K562 (cell line): ENCODE data around the gene TUBB4B. TPM values are rescaled to one million over a fixed set of nuclear protein-coding genes. Genes with fewer than 3 reads are reported as not detected.

Source experiments
- ATAC-seq: fragments of 200-7000 bp; cut with Tn5 transposase; 3 replicates; pipeline ENCODE4 v1.9.1; 2020; ENCODE audit warnings: moderate library complexity
- BruUV-seq: library from RNA; stranded (reverse); fragments of 400-500 nt; replicated peaks from 2 replicates; lab custom pipeline; 2021; lab: Mats Ljungman, UMichigan
- CTCF ChIA-PET: fragments of 300-600 bp; formaldehyde crosslinking; extraction: SDS; loops from one replicate; lab custom pipeline; 2021; ENCODE audit warnings: low intra/inter-chr PET ratio; lab: Yijun Ruan, JAX
- POLR2A ChIA-PET: fragments of 300-600, 350-650 bp; sonication (Branson Sonifier 250); formaldehyde crosslinking; extraction: SDS; loops from one replicate; lab custom pipeline; 2021; ENCODE audit warnings: antibody characterized with exemption, inconsistent platforms; lab: Yijun Ruan, JAX
- DNase-seq, 4 experiments: peaks; one replicate each; pipeline versions ENCODE4 v3.0.0 to v3.0.0-alpha.2; 2011 to 2018; ENCODE audit warnings: low spot score in 3 of 4, mixed read lengths in 3 of 4; ENCODE audit errors: extremely low read depth in 1 of 4
- FAIRE-seq: peaks from 2 replicates; lab custom pipeline; 2011; peaks lifted over from hg19 to GRCh38; lab: Jason Lieb, UNC
- H2AFZ ChIP-seq: 2 replicates; pipeline ENCODE4 v1.6.0; 2011; ENCODE audit warnings: low read depth, low read length, control low read depth, inconsistent platforms
- H3K27ac ChIP-seq: fragments of 200-600 bp; 3 replicates; pipeline ENCODE4 v1.8.0; 2011; ENCODE audit warnings: low read depth, mild to moderate bottlenecking, control low read depth, inconsistent platforms, low read length, moderate library complexity, mixed read lengths; ENCODE audit errors: extremely low read depth
- H3K27me3 ChIP-seq, 2 experiments: fragments of 300-600 bp in 1 of 2; 2 replicates in 1 of 2; 3 replicates in 1 of 2; pipeline versions ENCODE4 v1.6.0 to v1.8.0; 2011; ENCODE audit warnings: inconsistent platforms in 2 of 2, low read length in 2 of 2, mild to moderate bottlenecking in 1 of 2, mixed read lengths in 1 of 2, moderate library complexity in 1 of 2; ENCODE audit not compliant: control insufficient read depth in 2 of 2, insufficient read depth in 2 of 2
- H3K36me3 ChIP-seq: fragments of 300-600 bp; 3 replicates; pipeline ENCODE4 v1.8.0; 2011; ENCODE audit warnings: mild to moderate bottlenecking, low read length, inconsistent platforms; ENCODE audit not compliant: control insufficient read depth, insufficient read depth
- H3K4me1 ChIP-seq, 2 experiments: fragments of 200-600 bp in 1 of 2; replicated peaks in 1 of 2; 2 replicates in 1 of 2; 3 replicates in 1 of 2; pipeline versions ENCODE4 v1.5.1 to v1.8.0; 2011; ENCODE audit warnings: inconsistent platforms in 2 of 2, low read length in 2 of 2, mild to moderate bottlenecking in 1 of 2, mixed read lengths in 1 of 2, moderate library complexity in 1 of 2; ENCODE audit not compliant: control insufficient read depth in 2 of 2, insufficient read depth in 2 of 2
- H3K4me2 ChIP-seq: 2 replicates; pipeline ENCODE4 v1.6.1; 2011; ENCODE audit warnings: low read length, control low read depth, inconsistent platforms, mixed read lengths; ENCODE audit not compliant: insufficient read depth
- H3K4me3 ChIP-seq: fragments of 200-600 bp; sonication (generic), shearing (Covaris generic); 2 replicates; pipeline ENCODE4 v1.5.1; 2016; ENCODE audit warnings: control low read depth, inconsistent platforms
- H3K79me2 ChIP-seq: fragments of 200-600 bp; 3 replicates; pipeline ENCODE4 v1.8.0; 2011; ENCODE audit warnings: low read length, inconsistent platforms; ENCODE audit not compliant: control insufficient read depth, insufficient read depth
- H3K9ac ChIP-seq, 2 experiments: 2 replicates each; pipeline versions ENCODE4 v1.6.0 to v1.6.1; 2011; ENCODE audit warnings: low read depth in 2 of 2, low read length in 2 of 2, control low read depth in 1 of 2, inconsistent platforms in 1 of 2, mild to moderate bottlenecking in 1 of 2, mixed read lengths in 1 of 2; ENCODE audit not compliant: insufficient read depth in 1 of 2
- H3K9me1 ChIP-seq: one replicate; pipeline ENCODE4 v1.6.0; 2011; ENCODE audit warnings: inconsistent platforms, mild to moderate bottlenecking, low read length, moderate library complexity; ENCODE audit not compliant: control insufficient read depth, insufficient read depth
- H3K9me3 ChIP-seq: replicated peaks from 2 replicates; pipeline ENCODE4 v1.5.1; 2011; ENCODE audit warnings: low read depth, low read length, inconsistent platforms; ENCODE audit not compliant: control insufficient read depth, insufficient read depth
- H4K20me1 ChIP-seq: replicated peaks from 2 replicates; pipeline ENCODE4 v1.6.1; 2011; ENCODE audit warnings: low read length, inconsistent platforms, mixed read lengths; ENCODE audit not compliant: control insufficient read depth, insufficient read depth
- ARHGAP35 ChIP-seq: fragments of 450-650 bp; IDR thresholded peaks from 2 replicates; pipeline ENCODE4 v1.6.1; 2018; ENCODE audit not compliant: partially characterized antibody
- ESRRB ChIP-seq: fragments of 250-450 bp; sonication (Bioruptor Pico); IDR thresholded peaks from 2 replicates; pipeline ENCODE4 v1.5.0; 2020; ENCODE audit warnings: mild to moderate bottlenecking, moderate library complexity, borderline replicate concordance
- GATAD2A ChIP-seq: fragments of 450-650 bp; IDR thresholded peaks from 2 replicates; pipeline ENCODE4 v1.6.1; 2017
- HDAC2 ChIP-seq: fragments of 450-650 bp; IDR thresholded peaks from 2 replicates; pipeline ENCODE4 v1.6.1; 2016; ENCODE audit warnings: mild to moderate bottlenecking
- KDM2B ChIP-seq: fragments of 250-450 bp; sonication (Bioruptor Pico); IDR thresholded peaks from 2 replicates; pipeline ENCODE4 v1.8.0; 2021; ENCODE audit warnings: mild to moderate bottlenecking, moderate library complexity
- LCOR ChIP-seq: sonication (generic); formaldehyde crosslinking; IDR thresholded peaks from 2 replicates; pipeline ENCODE4 v1.8.0; 2022; ENCODE audit warnings: mild to moderate bottlenecking, missing genetic modification reagents
- MAFG ChIP-seq: fragments of 450-650 bp; conservative IDR thresholded peaks from 2 replicates; pipeline ENCODE4 v1.6.1; 2016; ENCODE audit warnings: missing genetic modification characterization, missing compliant biosample characterization
- MCM7 ChIP-seq, 2 experiments: fragments of 450-650 bp; IDR thresholded peaks; 2 replicates each; pipeline ENCODE4 v1.6.1; 2016 to 2018
- NFXL1 ChIP-seq: fragments of 450-650 bp; formaldehyde crosslinking; IDR thresholded peaks from 2 replicates; pipeline ENCODE4 v1.4.0; 2021; ENCODE audit warnings: mild to moderate bottlenecking
- PHF20 ChIP-seq: fragments of 450-650 bp; IDR thresholded peaks from 2 replicates; pipeline ENCODE4 v1.6.1; 2018; ENCODE audit not compliant: partially characterized antibody
- PHF8 ChIP-seq: fragments of 200-600 bp; sonication (generic); IDR thresholded peaks from 2 replicates; pipeline ENCODE4 v1.6.1; 2012; ENCODE audit warnings: mixed run types, mild to moderate bottlenecking, inconsistent platforms, low read length, moderate library complexity, borderline replicate concordance
- PTBP1 ChIP-seq: fragments of 200-400 bp; formaldehyde crosslinking; IDR thresholded peaks from 2 replicates; pipeline ENCODE4 v1.6.1; 2017; ENCODE audit warnings: low read depth, low read length
- RNF2 ChIP-seq: sonication (generic); IDR thresholded peaks from 2 replicates; pipeline ENCODE4 v1.6.1; 2016
- SP1 ChIP-seq: sonication (generic); formaldehyde crosslinking; IDR thresholded peaks from 2 replicates; pipeline ENCODE4 v1.8.1; 2022; ENCODE audit warnings: mild to moderate bottlenecking, missing genetic modification reagents
- TAF15 ChIP-seq: fragments of 200-400 bp; formaldehyde crosslinking; IDR thresholded peaks from 2 replicates; pipeline ENCODE4 v1.6.1; 2017; ENCODE audit warnings: mild to moderate bottlenecking, low read depth, low read length, moderate library complexity
- XRCC3 ChIP-seq: fragments of 450-650 bp; IDR thresholded peaks from 2 replicates; pipeline ENCODE4 v1.6.1; 2017; ENCODE audit warnings: mild to moderate bottlenecking, moderate library complexity
- ZFPM2 ChIP-seq: fragments of 250-450 bp; sonication (Bioruptor Pico); IDR thresholded peaks from 2 replicates; pipeline ENCODE4 v1.5.1; 2022; ENCODE audit warnings: mild to moderate bottlenecking
- ZNF384 ChIP-seq: IDR thresholded peaks from 2 replicates; pipeline ENCODE4 v1.6.1; 2012; ENCODE audit warnings: low read depth, low read length, improper control_type of control experiment
- ZNF551 ChIP-seq: fragments of 250-450 bp; sonication (Bioruptor Pico); IDR thresholded peaks from 2 replicates; pipeline ENCODE4 v1.5.0; 2021; ENCODE audit warnings: mild to moderate bottlenecking, moderate library complexity
- WGBS: fragments of 100-300 bp; shearing (Covaris generic); methylation state at CpG from one replicate; pipeline ENCODE4 v1.1.6; 2016; ENCODE audit warnings: low coverage, mixed read lengths; ENCODE audit not compliant: insufficient coverage; ENCODE audit errors: missing lambda C conversion rate; 5-methylcytosine and 5-hydroxymethylcytosine counted together
- in situ Hi-C: fragments of 300-500 bp; cut with MboI; formaldehyde crosslinking; loops from 4 replicates; pipeline ENCODE4 v1.15.0; 2018; ENCODE audit warnings: inconsistent platforms, mixed read lengths
- intact Hi-C: fragments of 100-400 bp; cut with micrococcal nuclease; formaldehyde crosslinking; loops from 2 replicates; pipeline ENCODE4 v1.14.2; 2022
- polyA plus RNA-seq, 8 experiments: library from polyadenylated mRNA; depleted of rRNA in 4 of 8; stranded (reverse) in 5 of 8; unstranded in 3 of 8; fragments of >200 nt; fragmentation: Nextera tagmentation in 2 of 8; fragmentation: Illumina TruSeq in 1 of 8; extraction: Ambion mirVana in 2 of 8; extraction: Trizol in 1 of 8; gene quantifications; 2 replicates each; pipeline versions ENCODE4 v1.2.1 to v1.2.3, GENCODE V29; 2011 to 2014; ENCODE audit warnings: inconsistent platforms in 1 of 8, missing spikeins in 1 of 8
- total RNA-seq, 7 experiments: library from RNA; depleted of rRNA in 6 of 7; stranded (reverse); fragments of >200 nt in 6 of 7; fragmentation: Illumina TruSeq in 2 of 7; extraction: Trizol in 2 of 7; gene quantifications; 2 replicates each; pipeline versions ENCODE4 v1.2.1 to v1.2.3, GENCODE V29; 2011 to 2021; ENCODE audit warnings: low replicate concordance in 1 of 7
- TF ChIP-seq, protein P1 (sequence below), 2 experiments: fragments of 450-650 bp; conservative IDR thresholded peaks; 2 replicates each; pipeline ENCODE4 v1.6.1; 2017; ENCODE audit warnings: mild to moderate bottlenecking in 2 of 2, moderate library complexity in 2 of 2
- TF ChIP-seq, protein P2 (sequence below): fragments of 450-650 bp; formaldehyde crosslinking; IDR thresholded peaks from 2 replicates; pipeline ENCODE4 v1.4.0; 2020; ENCODE audit warnings: mild to moderate bottlenecking, moderate library complexity

Gene TUBB4B
- total and polyA plus RNA-seq, 9 of the 15 experiments (the other 6 are each of a cell fraction or from before 2014, with no cell fraction given) = 24.1 to 443 (median 268) TPM

- H3K4me2 ChIP-seq = peak overlapping the region; percentile 92
- intact Hi-C loops = no loop called here
- POLR2A ChIA-PET = interaction anchor here (0.6 to 2.1 kb wide), 12 partner anchors 13 to 177 kb away, joined by 3 to 12 read pairs (median 4); partner anchors contain the start of genes SAPCD2, TPRN and TUBB4B
- peaks cover 7% of the 10 kb centered on the region; the same call in 2 of the 3 replicates for H3K79me2 ChIP-seq
- H3K27ac ChIP-seq = peak overlapping the region; percentile 83
- FAIRE-seq (peak; percentile 99), ATAC-seq (peak; percentile 84), DNase-seq (peak; percentile 94 to 99 (median 96))
- H3K9me1 ChIP-seq = no peaks in the 10 kb centered on the region
- 3% methylated on average over 37 of the region's 63 CpGs for WGBS
- peaks cover 7% of the 10 kb centered on the region; the same call in 1 of the 3 replicates for H3K36me3 ChIP-seq
- peak overlapping the region; percentile 85 to 97 for H3K9ac ChIP-seq
- in situ Hi-C loops = no loop called here
- no peaks in the 10 kb centered on the region for H3K9me3 ChIP-seq
- BruUV-seq = no TSS peak
- peak overlapping the region; percentile 89 for H2AFZ ChIP-seq
- H3K4me1 ChIP-seq = peaks cover 28 to 95% of the 10 kb centered on the region in 2 experiments
- no peaks in the 10 kb centered on the region for H3K27me3 ChIP-seq
- peak overlapping the region; percentile 85 for H3K4me3 ChIP-seq
- CTCF ChIA-PET = interaction anchor here (0.6 to 1.0 kb wide), 2 partner anchors 169 to 436 kb away, joined by 4 read pairs; no protein-coding TSS in a partner anchor
- no peaks in the 10 kb centered on the region for H4K20me1 ChIP-seq
- TF ChIP-seq, protein P1, sequence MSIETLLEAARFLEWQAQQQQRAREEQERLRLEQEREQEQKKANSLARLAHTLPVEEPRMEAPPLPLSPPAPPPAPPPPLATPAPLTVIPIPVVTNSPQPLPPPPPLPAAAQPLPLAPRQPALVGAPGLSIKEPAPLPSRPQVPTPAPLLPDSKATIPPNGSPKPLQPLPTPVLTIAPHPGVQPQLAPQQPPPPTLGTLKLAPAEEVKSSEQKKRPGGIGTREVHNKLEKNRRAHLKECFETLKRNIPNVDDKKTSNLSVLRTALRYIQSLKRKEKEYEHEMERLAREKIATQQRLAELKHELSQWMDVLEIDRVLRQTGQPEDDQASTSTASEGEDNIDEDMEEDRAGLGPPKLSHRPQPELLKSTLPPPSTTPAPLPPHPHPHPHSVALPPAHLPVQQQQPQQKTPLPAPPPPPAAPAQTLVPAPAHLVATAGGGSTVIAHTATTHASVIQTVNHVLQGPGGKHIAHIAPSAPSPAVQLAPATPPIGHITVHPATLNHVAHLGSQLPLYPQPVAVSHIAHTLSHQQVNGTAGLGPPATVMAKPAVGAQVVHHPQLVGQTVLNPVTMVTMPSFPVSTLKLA (conservative IDR thresholded peaks at IDR 0.05) = peak; percentile 72 to 77
- TF ChIP-seq ZNF384 (no peak), HDAC2 (peak; percentile 28; the same call in 1 of the 2 replicates), TAF15 (no peak), RNF2 (no peak), MAFG (tag) (no peak), LCOR (CRISPR knock-in tag) (peak; percentile 47; the same call in 1 of the 2 replicates), KDM2B (0 out of 2 replicates have a peak, but pooled peaks have one; percentile 48), SP1 (CRISPR knock-in tag) (peak; percentile 65), PHF8 (peak; percentile 90), ZFPM2 (CRISPR knock-in tag) (0 out of 2 replicates have a peak, but pooled peaks have one; percentile 31), NFXL1 (CRISPR knock-in tag) (no peak), PHF20 (peak; percentile 78), ZNF551 (no peak), ESRRB (CRISPR knock-in tag) (no peak), ARHGAP35 (no peak), PTBP1 (no peak), XRCC3 (no peak), MCM7 (IDR thresholded peaks at IDR 0.05) (no peak), GATAD2A (no peak)
- TF ChIP-seq, protein P2, sequence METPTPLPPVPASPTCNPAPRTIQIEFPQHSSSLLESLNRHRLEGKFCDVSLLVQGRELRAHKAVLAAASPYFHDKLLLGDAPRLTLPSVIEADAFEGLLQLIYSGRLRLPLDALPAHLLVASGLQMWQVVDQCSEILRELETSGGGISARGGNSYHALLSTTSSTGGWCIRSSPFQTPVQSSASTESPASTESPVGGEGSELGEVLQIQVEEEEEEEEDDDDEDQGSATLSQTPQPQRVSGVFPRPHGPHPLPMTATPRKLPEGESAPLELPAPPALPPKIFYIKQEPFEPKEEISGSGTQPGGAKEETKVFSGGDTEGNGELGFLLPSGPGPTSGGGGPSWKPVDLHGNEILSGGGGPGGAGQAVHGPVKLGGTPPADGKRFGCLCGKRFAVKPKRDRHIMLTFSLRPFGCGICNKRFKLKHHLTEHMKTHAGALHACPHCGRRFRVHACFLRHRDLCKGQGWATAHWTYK = peak; percentile 67; the same call in 1 of the 2 replicates
These were observed 17.8 kb upstream of the TUBB4B start for GRCh38 chr9:137223078-137223970.
